IMR-90 (cell line): ENCODE measurements around the gene NT5DC3. TPM values are rescaled to one million over a fixed set of nuclear protein-coding genes. Genes with fewer than 3 reads are reported as not detected.

ENCODE experiments used
- ATAC-seq: fragments of 200-7000 bp; cut with Tn5 transposase; 2 replicates; pipeline ENCODE4 v1.9.1; 2020; ENCODE audit warnings: low read depth, mild to moderate bottlenecking, moderate library complexity
- BruUV-seq: library from RNA; stranded (reverse); fragments of 400-500 nt; replicated peaks from 2 replicates; lab custom pipeline; 2021; lab: Mats Ljungman, UMichigan
- CTCF ChIA-PET: fragments of 300-600 bp; formaldehyde crosslinking; extraction: SDS; loops from one replicate; lab custom pipeline; 2021; ENCODE audit warnings: antibody characterized with exemption; lab: Yijun Ruan, JAX
- POLR2A ChIA-PET: fragments of 300-600 bp; sonication (Branson Sonifier 250); formaldehyde crosslinking; loops from one replicate; lab custom pipeline; 2022; ENCODE audit warnings: antibody characterized with exemption; ENCODE audit not compliant: unreplicated experiment; lab: Charles Lee
- DNase-seq: peaks from one replicate; pipeline ENCODE4 v3.0.0; 2013
- H2AFZ ChIP-seq: replicated peaks from 2 replicates; pipeline ENCODE3; 2013; ENCODE audit warnings: low read length, mild to moderate bottlenecking; ENCODE audit not compliant: poor library complexity
- H2AK5ac ChIP-seq: 2 replicates; pipeline ENCODE4 v1.6.1; 2013; ENCODE audit warnings: low read depth, low read length, inconsistent platforms
- H2AK9ac ChIP-seq: replicated peaks from 2 replicates; pipeline ENCODE3; 2013; ENCODE audit warnings: mild to moderate bottlenecking, low read depth, low read length, moderate library complexity; ENCODE audit not compliant: poor library complexity
- H2BK120ac ChIP-seq: 2 replicates; pipeline ENCODE4 v1.6.1; 2013; ENCODE audit warnings: low read depth, low read length, inconsistent platforms
- H2BK15ac ChIP-seq: 3 replicates; pipeline ENCODE4 v1.6.1; 2013; ENCODE audit warnings: low read depth, low read length, inconsistent platforms
- H2BK20ac ChIP-seq: 2 replicates; pipeline ENCODE4 v1.6.1; 2013; ENCODE audit warnings: low read depth, mild to moderate bottlenecking, inconsistent platforms, low read length, moderate library complexity
- H2BK5ac ChIP-seq: 2 replicates; pipeline ENCODE4 v1.6.1; 2013; ENCODE audit warnings: mild to moderate bottlenecking, low read depth, low read length, inconsistent platforms; ENCODE audit not compliant: poor library complexity, severe bottlenecking
- H3K14ac ChIP-seq: replicated peaks from 2 replicates; pipeline ENCODE4 v1.6.1; 2013; ENCODE audit warnings: low read depth, low read length, inconsistent platforms
- H3K18ac ChIP-seq: 2 replicates; pipeline ENCODE4 v1.6.1; 2013; ENCODE audit warnings: low read depth, low read length, control low read depth
- H3K23ac ChIP-seq: 2 replicates; pipeline ENCODE4 v1.6.1; 2013; ENCODE audit warnings: low read depth, low read length, inconsistent platforms
- H3K27ac ChIP-seq: 2 replicates; pipeline ENCODE4 v1.5.1; 2013; ENCODE audit warnings: mild to moderate bottlenecking, control low read depth, low read length; ENCODE audit not compliant: insufficient read depth
- H3K27me3 ChIP-seq: 2 replicates; pipeline ENCODE4 v1.6.1; 2013; ENCODE audit warnings: low read length; ENCODE audit not compliant: control insufficient read depth, insufficient read depth
- H3K36me3 ChIP-seq: 2 replicates; pipeline ENCODE4 v1.6.1; 2013; ENCODE audit warnings: low read length, mixed read lengths; ENCODE audit not compliant: control insufficient read depth, insufficient read depth
- H3K4ac ChIP-seq: 2 replicates; pipeline ENCODE4 v1.6.1; 2013; ENCODE audit warnings: low read depth, low read length, inconsistent platforms
- H3K4me1 ChIP-seq: 2 replicates; pipeline ENCODE4 v1.6.1; 2013; ENCODE audit warnings: low read length, mixed read lengths; ENCODE audit not compliant: control insufficient read depth, insufficient read depth
- H3K4me2 ChIP-seq: 2 replicates; pipeline ENCODE4 v1.6.1; 2013; ENCODE audit warnings: low read depth, mild to moderate bottlenecking, control low read depth, low read length, moderate library complexity
- H3K4me3 ChIP-seq: 2 replicates; pipeline ENCODE4 v1.5.1; 2013; ENCODE audit warnings: low read depth, mild to moderate bottlenecking, control low read depth, low read length, moderate library complexity; ENCODE audit not compliant: insufficient read depth
- H3K56ac ChIP-seq: 2 replicates; pipeline ENCODE4 v1.6.1; 2013; ENCODE audit warnings: low read length, inconsistent platforms; ENCODE audit not compliant: insufficient read depth; ENCODE audit errors: extremely low read depth
- H3K79me1 ChIP-seq, 2 experiments: 2 replicates each; pipeline ENCODE4 v1.6.1; 2013; ENCODE audit warnings: low read length in 2 of 2, inconsistent platforms in 1 of 2, low read depth in 1 of 2
- H3K9ac ChIP-seq: 2 replicates; pipeline ENCODE4 v1.6.1; 2013; ENCODE audit warnings: low read depth, low read length, control low read depth
- H3K9me1 ChIP-seq: 2 replicates; pipeline ENCODE4 v1.6.1; 2013; ENCODE audit warnings: low read length, inconsistent platforms; ENCODE audit not compliant: insufficient read depth
- H3K9me3 ChIP-seq: 2 replicates; pipeline ENCODE4 v1.6.1; 2013; ENCODE audit warnings: low read length; ENCODE audit not compliant: control insufficient read depth, insufficient read depth
- H4K20me1 ChIP-seq: 2 replicates; pipeline ENCODE4 v1.6.1; 2013; ENCODE audit warnings: low read length, inconsistent platforms; ENCODE audit not compliant: insufficient read depth
- H4K5ac ChIP-seq: 2 replicates; pipeline ENCODE4 v1.6.1; 2013; ENCODE audit warnings: mild to moderate bottlenecking, low read depth, low read length, control low read depth
- H4K8ac ChIP-seq, 2 experiments: 2 replicates each; pipeline ENCODE4 v1.6.1; 2013; ENCODE audit warnings: low read depth in 2 of 2, low read length in 2 of 2, control low read depth in 1 of 2, inconsistent platforms in 1 of 2
- H4K91ac ChIP-seq: 2 replicates; pipeline ENCODE4 v1.6.1; 2013; ENCODE audit warnings: low read depth, low read length, inconsistent platforms; ENCODE audit not compliant: insufficient read depth
- POLR2A ChIP-seq: IDR thresholded peaks from 2 replicates; pipeline ENCODE4 v1.6.1; 2012; ENCODE audit warnings: mild to moderate bottlenecking, low read depth, low read length
- RAD21 ChIP-seq: IDR thresholded peaks from 2 replicates; pipeline ENCODE4 v1.6.1; 2012; ENCODE audit warnings: low read length, improper control_type of control experiment
- WGBS, 2 experiments: methylation state at CpG; one replicate each; pipeline versions ENCODE4 v1.1.5 to v1.1.7; 2013; ENCODE audit warnings: missing lambda C conversion rate in 2 of 2; ENCODE audit not compliant: insufficient read length in 1 of 2; ENCODE audit errors: extremely low coverage in 2 of 2; 5-methylcytosine and 5-hydroxymethylcytosine counted together
- dilution Hi-C: fragments of 300-500 bp; cut with HindIII; formaldehyde crosslinking; loops from one replicate; pipeline ENCODE4 v1.14.3; 2018; ENCODE audit warnings: low sequenced_read_pairs; ENCODE audit not compliant: unreplicated experiment
- in situ Hi-C: fragments of 300-500 bp; cut with MboI; formaldehyde crosslinking; loops from 3 replicates; pipeline ENCODE4 v1.14.3; 2019; ENCODE audit warnings: low sequenced_read_pairs, inconsistent platforms, mixed read lengths
- intact Hi-C: fragments of 100-400 bp; cut with micrococcal nuclease; formaldehyde crosslinking; loops from 2 replicates; pipeline ENCODE4 v1.10.0; 2022
- polyA plus RNA-seq, 3 experiments: library from polyadenylated mRNA; depleted of rRNA; stranded (reverse); fragments of >200 nt; gene quantifications; 2 replicates each; pipeline ENCODE4 v1.2.3, GENCODE V29; 2012; ENCODE audit warnings: low replicate concordance in 1 of 3
- total RNA-seq: library from RNA; depleted of rRNA; stranded (reverse); fragments of >200 nt; gene quantifications from 2 replicates; pipeline ENCODE4 v1.2.3, GENCODE V29; 2012

Gene NT5DC3
- total and polyA plus RNA-seq, 2 of the 4 experiments (the other 2 are of a cell fraction), result 7.3 to 17.6 TPM

DNA sequence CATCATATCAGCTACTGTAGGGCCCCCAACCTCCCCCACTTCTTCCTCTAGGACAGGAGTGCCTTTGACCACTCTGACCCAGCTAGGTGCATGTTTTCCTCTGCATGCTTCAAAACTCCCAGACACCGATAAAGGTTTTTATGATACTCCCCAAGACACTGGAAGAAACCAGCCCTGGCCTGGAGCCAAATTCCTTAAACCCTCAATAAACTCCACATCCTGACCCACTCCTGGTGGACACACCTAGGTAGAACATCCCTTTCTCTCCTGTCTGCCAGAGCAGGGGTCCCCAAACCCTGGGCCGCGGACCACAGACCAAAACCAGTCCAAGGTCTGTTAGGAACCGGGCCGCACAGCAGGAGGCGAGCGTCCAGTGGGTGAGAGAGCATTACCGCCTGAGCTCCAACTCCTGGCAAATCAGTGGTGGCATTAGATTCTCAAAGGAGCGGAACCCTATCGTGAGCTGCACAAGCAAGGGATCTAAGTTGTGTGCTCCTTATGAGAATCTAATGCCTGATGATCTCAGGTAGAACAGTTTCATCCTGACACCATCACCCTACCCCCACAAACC, 49.6 kb downstream of the NT5DC3 start:
- TF ChIP-seq RAD21, result no peak
- TF ChIP-seq POLR2A, result no peak
- H4K5ac ChIP-seq, result no peak overlapping the region
- no peak overlapping the region for H2AK5ac ChIP-seq
- H4K20me1 ChIP-seq, result no peaks in the 10 kb centered on the region
- POLR2A ChIA-PET, result no interaction called here
- DNase-seq, result no peak
- peaks cover 14% of the 10 kb centered on the region for H3K36me3 ChIP-seq
- no TSS peak for BruUV-seq
- H3K18ac ChIP-seq, result no peak overlapping the region
- H2BK5ac ChIP-seq, result no peak overlapping the region
- intact Hi-C loops, result no loop called here
- 90% methylated on average over 6 of the region's 10 CpGs; no CpG with 5 or more reads in 1 of the 2 experiments for WGBS, 2 experiments
- H3K9me1 ChIP-seq, result peaks cover 5% of the 10 kb centered on the region; the same call in 1 of the 2 replicates
- no peak overlapping the region for H2AK9ac ChIP-seq
- H3K9ac ChIP-seq, result no peak overlapping the region
- H4K91ac ChIP-seq, result no peak overlapping the region
- no peak overlapping the region for H2BK20ac ChIP-seq
- no peaks in the 10 kb centered on the region for H3K9me3 ChIP-seq
- no peak overlapping the region for H3K4me3 ChIP-seq
- no peak overlapping the region for H3K56ac ChIP-seq
- no peak overlapping the region for H3K27ac ChIP-seq
- H3K79me1 ChIP-seq, result no peaks in the 10 kb centered on the region; a peak in 1 of 4 replicates
- H3K23ac ChIP-seq, result no peak overlapping the region
- H3K14ac ChIP-seq, result no peak overlapping the region
- H3K4me2 ChIP-seq, result no peak overlapping the region
- H3K4me1 ChIP-seq, result no peaks in the 10 kb centered on the region
- H3K4ac ChIP-seq, result no peak overlapping the region
- CTCF ChIA-PET, result no interaction called here
- no peak overlapping the region for H4K8ac ChIP-seq
- no peak overlapping the region for H2BK120ac ChIP-seq
- H2AFZ ChIP-seq, result no peak overlapping the region
- H2BK15ac ChIP-seq, result no peak overlapping the region
- dilution Hi-C loops, result no loop called here
- ATAC-seq, result no peak
- in situ Hi-C loops, result no loop called here
- no peaks in the 10 kb centered on the region for H3K27me3 ChIP-seq
